HG02759 (cell line): ENCODE results near the gene ELAVL3.

Source experiments
- ATAC-seq: cut with Tn5 transposase; IDR thresholded peaks from one replicate; pipeline ENCODE4 v1.9.1; 2021; ENCODE audit warnings: mild to moderate bottlenecking, moderate library complexity; ENCODE audit not compliant: unreplicated experiment

ELAVL3 gene

GRCh38 chr19:11480715-11481533, at the start of gene ELAVL3:
TSS of gene ELAVL3 (minus strand) at chr19:11481046. CDS start at chr19:11480608, 438 bp downstream.
- ATAC-seq: no peak

GRCh38 chr19:11530432-11530831, 49.6 kb upstream of the ELAVL3 start:
- ATAC-seq: no peak

- peak; percentile 95 for ATAC-seq
These were observed 47.9 kb upstream of the ELAVL3 start, which contains the start of gene ECSIT for GRCh38 chr19:11528551-11529341. TSS of gene ECSIT (minus strand) at chr19:11529134. CDS start at chr19:11519170, 9,964 bp downstream.

GRCh38 chr19:11519138-11519537, 38.3 kb upstream of the ELAVL3 start:
- ATAC-seq: no peak

- no peak for ATAC-seq
These were observed 33.1 kb upstream of the ELAVL3 start for GRCh38 chr19:11513946-11514345.

- ATAC-seq: no peak
These were observed 29.6 kb upstream of the ELAVL3 start for GRCh38 chr19:11510444-11510843.

- ATAC-seq: no peak
These were observed 26.7 kb upstream of the ELAVL3 start for GRCh38 chr19:11507370-11508078.

- ATAC-seq: no peak
These were observed 26.1 kb upstream of the ELAVL3 start for GRCh38 chr19:11506967-11507366.

- ATAC-seq: peak; percentile 25
These were observed 25.3 kb upstream of the ELAVL3 start for GRCh38 chr19:11506101-11506555.

- ATAC-seq: peak; percentile 62
These were observed 24.8 kb upstream of the ELAVL3 start, which contains the start of gene ZNF653 for GRCh38 chr19:11505504-11506100. TSS of gene ZNF653 (minus strand) at chr19:11505839. CDS start at chr19:11505786, 53 bp downstream.

- ATAC-seq: peak; percentile 87
These were observed 24.2 kb upstream of the ELAVL3 start for GRCh38 chr19:11505032-11505503.

GRCh38 chr19:11504502-11505031, 23.7 kb upstream of the ELAVL3 start:
- ATAC-seq: no peak

GRCh38 chr19:11499890-11500420, 19.1 kb upstream of the ELAVL3 start:
- no peak for ATAC-seq

GRCh38 chr19:11499220-11499726, 18.4 kb upstream of the ELAVL3 start:
- no peak for ATAC-seq

GRCh38 chr19:11496391-11497163, 15.7 kb upstream of the ELAVL3 start:
- ATAC-seq: no peak

- no peak for ATAC-seq
These were observed 15.0 kb upstream of the ELAVL3 start for GRCh38 chr19:11495885-11496284.

GRCh38 chr19:11495481-11495880, 14.6 kb upstream of the ELAVL3 start:
- no peak for ATAC-seq

GRCh38 chr19:11494634-11495285, 13.9 kb upstream of the ELAVL3 start:
- ATAC-seq: no peak
